Right cardiac atrium (tissue), 5 donors: ENCODE data around the gene RCL1. TPM values are rescaled to one million over a fixed set of nuclear protein-coding genes. Genes with fewer than 3 reads are reported as not detected.
A peak's percentile ranks its signal among the peaks of the same experiment; 100 is the strongest.

Experiments
- ATAC-seq, 2 donors: fragments of 200-7000 bp; cut with Tn5 transposase; one replicate each; pipeline versions ENCODE4 v1.8.0 to v1.9.1; 2020; ENCODE audit warnings: moderate library complexity in 2 of 2, mild to moderate bottlenecking in 1 of 2
- DNase-seq, 3 donors: peaks; one replicate each; pipeline ENCODE4 v3.0.0-alpha.2; 2020
- H3K27ac ChIP-seq: one replicate; pipeline ENCODE4 v1.5.1; 2013; ENCODE audit warnings: mild to moderate bottlenecking, low read length, control low read depth, moderate library complexity
- H3K27me3 ChIP-seq: one replicate; pipeline ENCODE4 v1.6.1; 2013; ENCODE audit not compliant: control insufficient read depth, insufficient read depth
- H3K4me1 ChIP-seq: one replicate; pipeline ENCODE4 v1.6.1; 2013; ENCODE audit warnings: low read length; ENCODE audit not compliant: control insufficient read depth, insufficient read depth
- H3K4me3 ChIP-seq: one replicate; pipeline ENCODE4 v1.5.1; 2013; ENCODE audit warnings: low read length, control low read depth
- H3K9me3 ChIP-seq: one replicate; pipeline ENCODE4 v1.6.1; 2013; ENCODE audit warnings: low read length; ENCODE audit not compliant: control insufficient read depth
- WGBS: extraction: QIAGEN DNeasy Blood & Tissue Kit; methylation state at CpG from one replicate; pipeline ENCODE4 v1.1.7; 2013; 5-methylcytosine and 5-hydroxymethylcytosine counted together
- intact Hi-C, 4 donors: fragments of 100-400 bp; cut with DNase I; formaldehyde crosslinking; loops; one replicate each; pipeline versions ENCODE4 v1.11.0 to v1.14.0; 2022 to 2023
- polyA plus RNA-seq: library from polyadenylated mRNA; stranded (reverse); fragments of 200-250 nt; gene quantifications from one replicate; pipeline ENCODE4 v1.2.3, GENCODE V29; 2013
- total RNA-seq, 4 donors: library from RNA; stranded (reverse); fragmentation: NEBNext Ultra II Directional; extraction: Animal tissue kit (Norgen Biotek cat#: 25700); gene quantifications; one replicate each; pipeline ENCODE4 v1.2.1, GENCODE V29; 2021
- donor health status: healthy with polysubstance abuse.
- donor health status: DM: no; HTN: yes; CAD: no.
- donor health status: DM: no; HTN: no; CAD: no.
- donor health status: DM: no; HTN: yes; CAD: no; lungs with severe emphysema.
- donor health status: DM: yes; HTN: yes; CAD: no.

The RCL1 gene
- total and polyA plus RNA-seq, 5 donors, result 4.8 to 8.1 (median 6.5) TPM

DNA sequence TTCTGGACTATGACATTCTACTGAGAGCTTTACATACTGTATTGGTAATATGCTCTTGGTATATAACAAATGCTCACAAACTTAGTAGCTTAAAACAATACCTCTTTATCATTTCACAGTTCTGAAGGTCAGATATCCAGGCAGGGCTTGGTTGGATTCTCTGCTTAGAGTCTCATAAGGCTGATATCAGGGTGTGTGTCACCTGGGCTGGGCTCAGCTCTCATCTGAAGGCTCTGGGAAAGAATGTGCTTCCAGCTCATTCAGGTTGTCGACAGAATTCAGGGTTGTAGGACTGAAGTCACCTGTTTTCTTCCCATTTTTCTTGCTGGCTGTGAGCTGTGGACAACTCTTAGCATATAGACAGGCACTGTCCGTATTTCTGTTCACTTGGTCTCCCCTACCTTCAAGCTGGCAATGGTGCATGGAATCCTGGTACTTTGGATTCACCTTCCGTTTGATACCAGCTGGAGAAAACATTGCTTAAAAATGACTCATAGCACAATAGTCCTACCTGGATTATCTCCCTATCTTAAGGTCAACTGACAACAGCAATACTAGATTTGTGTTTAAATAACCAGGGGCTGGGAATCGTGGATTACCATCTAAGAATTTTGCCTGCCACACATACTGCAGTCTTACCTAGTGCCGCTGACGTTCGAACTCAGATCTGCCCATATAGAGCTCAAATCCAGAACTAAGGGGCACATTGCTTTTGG lies 69.2 kb downstream of the RCL1 start:
- Histone ChIP-seq H3K9me3 (no peaks in the 10 kb centered on the region), H3K4me3 (no peak overlapping the region), H3K4me1 (no peaks in the 10 kb centered on the region), H3K27me3 (no peaks in the 10 kb centered on the region), H3K27ac (no peak overlapping the region)
- 96% methylated on average over 7 of the region's 7 CpGs for WGBS
- intact Hi-C loops, result no loop called here
- ATAC-seq (no peak), DNase-seq (no peak)

DNA sequence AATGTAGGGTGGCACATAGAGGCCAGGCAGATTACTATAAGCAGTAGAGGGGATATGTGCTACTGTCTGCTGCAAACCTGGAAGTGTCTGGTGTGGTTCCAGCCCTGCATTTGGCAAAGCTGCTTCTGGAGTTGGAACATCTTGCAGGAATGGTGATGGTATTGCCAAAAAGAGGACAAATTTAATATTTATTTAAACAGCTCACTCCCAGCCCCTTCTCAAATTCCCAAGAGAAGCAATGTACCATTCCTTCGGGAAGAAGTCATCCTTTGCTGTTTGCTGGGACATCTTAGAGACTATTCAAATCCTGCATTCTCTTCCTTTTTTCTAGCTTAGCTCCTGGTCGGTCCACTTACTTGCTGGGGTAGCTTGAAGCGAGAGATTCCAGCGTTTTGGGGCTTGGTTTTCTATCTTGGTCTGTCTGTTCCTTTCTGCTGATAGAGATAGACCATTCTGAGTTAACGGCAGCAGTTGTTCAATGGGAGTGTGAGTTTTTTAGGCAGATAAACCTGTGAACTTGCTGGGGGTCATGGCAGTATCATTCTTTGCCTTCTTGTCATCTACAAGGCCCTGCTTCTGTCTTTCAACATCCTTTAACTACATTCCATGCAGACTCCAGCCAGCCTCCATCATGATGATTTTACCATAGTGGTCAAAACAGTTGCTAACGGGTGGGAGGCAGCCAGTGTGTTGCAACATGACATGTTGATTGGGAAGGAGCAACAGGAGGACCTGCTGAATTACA lies 69.9 kb downstream of the RCL1 start:
- ATAC-seq, result peak; percentile 15 to 49
- no peaks in the 10 kb centered on the region for H3K9me3 ChIP-seq
- no peaks in the 10 kb centered on the region for H3K4me1 ChIP-seq
- no peaks in the 10 kb centered on the region for H3K27me3 ChIP-seq
- no peak overlapping the region for H3K27ac ChIP-seq
- no peak overlapping the region for H3K4me3 ChIP-seq
- peak in 1 of 3 donors; percentile 36 for DNase-seq
- intact Hi-C loops, result no loop called here
- WGBS, result 68% methylated on average over 6 of the region's 6 CpGs

DNA sequence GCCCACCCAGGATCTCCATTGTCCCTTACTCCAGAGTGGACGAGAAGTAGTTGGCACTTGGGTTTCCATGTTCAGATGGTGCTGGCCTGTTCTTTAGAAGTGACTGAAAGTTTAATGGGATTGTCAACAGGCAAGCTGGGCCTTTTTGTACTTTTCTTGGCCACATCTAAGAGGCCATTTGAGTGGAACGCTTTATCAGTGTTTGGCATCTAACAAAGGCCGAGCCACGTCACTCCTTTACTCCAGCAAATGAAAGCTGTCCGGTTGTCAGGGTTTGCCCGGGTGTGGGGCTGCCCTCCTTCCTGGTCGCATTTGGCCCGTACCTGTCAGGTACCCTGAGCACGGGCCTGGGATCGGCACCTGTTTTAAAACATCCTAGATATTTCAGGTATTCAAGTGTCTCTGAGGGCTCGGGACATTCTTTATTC lies 71.5 kb downstream of the RCL1 start:
- DNase-seq (no peak), ATAC-seq (no peak)
- intact Hi-C loops, result no loop called here
- no peaks in the 10 kb centered on the region for H3K4me1 ChIP-seq
- H3K27me3 ChIP-seq, result no peaks in the 10 kb centered on the region
- no peak overlapping the region for H3K4me3 ChIP-seq
- 95% methylated on average over 11 of the region's 11 CpGs for WGBS
- no peak overlapping the region for H3K27ac ChIP-seq
- no peaks in the 10 kb centered on the region for H3K9me3 ChIP-seq

DNA sequence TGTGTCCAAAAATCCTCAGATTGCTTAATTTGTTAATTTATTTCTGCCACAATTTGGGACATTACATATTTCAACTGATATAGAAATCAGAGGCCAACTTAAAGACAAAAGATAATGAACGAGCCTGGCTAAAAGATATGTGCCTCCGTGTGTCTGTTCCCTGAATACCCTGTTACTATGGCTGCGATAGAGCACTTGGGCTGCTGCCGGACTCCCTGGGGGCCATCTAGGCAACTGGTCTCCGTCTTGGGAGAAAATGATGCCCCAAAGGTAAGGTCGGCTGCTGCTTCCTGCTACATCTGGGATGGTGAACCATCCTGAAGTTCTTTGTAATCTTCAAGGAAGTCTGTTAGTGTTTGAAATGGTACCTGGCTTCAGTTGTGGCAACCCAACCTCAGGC lies 72.0 kb downstream of the RCL1 start:
- Histone ChIP-seq H3K9me3 (no peaks in the 10 kb centered on the region), H3K27me3 (no peaks in the 10 kb centered on the region), H3K4me3 (no peak overlapping the region), H3K27ac (no peak overlapping the region), H3K4me1 (no peaks in the 10 kb centered on the region)
- DNase-seq (no peak), ATAC-seq (no peak)
- intact Hi-C loops, result no loop called here
- 85% methylated on average over 6 of the region's 6 CpGs for WGBS

DNA sequence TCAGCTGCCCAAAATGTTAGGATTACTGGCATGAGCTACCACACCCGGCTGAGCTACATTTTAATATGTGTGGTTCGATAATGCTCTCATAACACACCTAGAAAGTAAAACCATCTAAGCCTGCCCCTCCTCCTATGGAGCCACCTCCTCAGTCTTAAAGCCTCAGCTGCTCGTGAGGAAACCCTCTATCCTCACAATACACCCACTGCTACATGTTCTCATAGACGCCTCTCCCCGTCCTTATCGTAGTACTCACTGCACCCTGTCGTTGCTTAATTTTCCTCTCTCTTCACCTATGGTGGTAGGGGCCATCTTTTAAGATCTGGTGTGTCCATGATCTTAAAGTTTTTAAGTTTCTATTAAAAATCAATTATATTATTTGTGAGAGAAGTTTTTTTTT lies 72.9 kb downstream of the RCL1 start:
- no peak overlapping the region for H3K27ac ChIP-seq
- intact Hi-C loops, result no loop called here
- 89% methylated on average over 7 of the region's 7 CpGs for WGBS
- H3K27me3 ChIP-seq, result no peaks in the 10 kb centered on the region
- no peak overlapping the region for H3K4me3 ChIP-seq
- H3K9me3 ChIP-seq, result no peaks in the 10 kb centered on the region
- H3K4me1 ChIP-seq, result no peaks in the 10 kb centered on the region
- ATAC-seq (no peak), DNase-seq (no peak)

DNA sequence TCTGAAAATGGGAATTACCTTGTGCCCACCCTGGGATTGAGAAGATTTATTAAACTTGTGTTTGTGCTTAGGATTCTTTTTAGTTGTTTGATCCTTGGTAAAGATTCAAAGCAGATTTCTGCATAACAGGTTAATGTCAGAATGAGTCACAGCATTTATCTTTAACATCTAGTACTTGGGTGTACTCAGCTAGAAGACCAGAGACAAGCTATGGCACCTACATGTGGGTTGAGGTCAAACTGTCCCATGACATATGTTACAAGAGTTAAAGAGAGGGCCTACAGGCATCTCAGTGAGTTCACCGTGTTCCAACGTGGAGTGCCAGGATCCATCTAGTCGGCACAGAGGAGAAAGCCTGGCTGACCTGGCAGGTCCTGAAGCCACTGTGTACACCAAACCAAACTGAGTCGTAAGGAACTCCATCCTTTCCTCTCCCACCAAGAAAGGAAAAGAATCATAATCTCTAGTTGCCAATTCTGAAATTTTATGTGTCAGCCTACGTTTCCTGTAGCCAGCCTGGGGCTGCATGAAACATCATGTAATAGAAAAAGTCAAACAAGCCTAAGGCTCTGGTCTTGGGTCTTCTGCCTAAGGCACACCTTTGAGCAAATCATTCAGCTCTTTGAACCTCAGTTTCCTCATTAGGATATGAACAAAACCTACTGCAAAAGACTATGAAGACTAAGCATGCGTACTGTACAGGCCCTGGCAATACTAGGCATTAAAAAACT lies 73.7 kb downstream of the RCL1 start:
- intact Hi-C loops, result no loop called here
- WGBS, result 92% methylated on average over 6 of the region's 6 CpGs
- no peak overlapping the region for H3K4me3 ChIP-seq
- DNase-seq, result no peak
- H3K27me3 ChIP-seq, result no peaks in the 10 kb centered on the region
- no peak overlapping the region for H3K27ac ChIP-seq
- ATAC-seq, result no peak
- H3K9me3 ChIP-seq, result no peaks in the 10 kb centered on the region
- H3K4me1 ChIP-seq, result no peaks in the 10 kb centered on the region

DNA sequence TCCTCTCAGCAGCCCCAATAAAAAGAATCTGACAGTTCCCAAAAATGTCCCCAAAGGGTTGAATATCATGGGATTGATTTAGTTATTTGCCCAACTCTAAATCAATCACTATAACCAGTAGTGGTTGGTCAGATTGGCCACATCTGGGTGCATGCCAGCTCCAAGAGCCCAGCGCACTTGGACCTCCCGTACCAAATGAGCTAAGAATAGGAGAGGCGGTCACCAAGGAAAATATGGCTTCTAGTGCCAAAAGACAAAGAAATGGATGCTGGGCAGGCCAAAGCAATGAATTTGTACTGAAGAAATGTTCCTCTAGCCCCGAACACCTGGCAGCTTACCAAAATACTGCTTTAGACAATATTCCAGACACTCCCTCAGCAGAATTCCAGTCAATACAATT lies 80.3 kb downstream of the RCL1 start:
- WGBS, result 80% methylated on average over 4 of the region's 4 CpGs
- ATAC-seq (peak in 1 of 2 donors; percentile 21), DNase-seq (no peak)

DNA sequence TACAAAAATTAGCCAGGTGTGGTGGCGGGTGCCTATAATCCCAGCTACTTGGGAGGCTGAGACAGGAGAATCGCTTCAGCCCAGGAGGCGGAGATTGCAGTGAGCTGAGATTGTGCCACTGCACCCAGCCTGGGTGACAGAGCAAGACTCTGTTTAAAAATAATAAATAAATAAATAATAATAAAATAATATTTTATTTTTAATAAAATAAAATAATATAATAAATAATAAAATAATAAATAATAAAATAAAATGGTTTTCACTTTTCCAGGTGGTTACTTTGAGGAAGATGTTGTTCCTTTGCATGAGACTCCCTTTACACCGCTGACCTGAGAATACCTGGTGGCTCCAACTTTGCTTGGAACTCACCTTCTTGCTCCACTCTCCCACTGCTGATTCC lies 82.8 kb downstream of the RCL1 start:
- DNase-seq (no peak), ATAC-seq (no peak)
- no peaks in the 10 kb centered on the region for H3K9me3 ChIP-seq
- intact Hi-C loops, result no loop called here
- no peaks in the 10 kb centered on the region for H3K27me3 ChIP-seq
- H3K4me3 ChIP-seq, result no peak overlapping the region
- WGBS, result 98% methylated on average over 4 of the region's 4 CpGs
- H3K27ac ChIP-seq, result no peak overlapping the region
- no peaks in the 10 kb centered on the region for H3K4me1 ChIP-seq

More for the DNA sequence above, 80.3 kb downstream of the RCL1 start:
- no peaks in the 10 kb centered on the region for H3K4me1 ChIP-seq
- no peak overlapping the region for H3K4me3 ChIP-seq
- H3K27ac ChIP-seq, result no peak overlapping the region
- intact Hi-C loops, result no loop called here
- H3K27me3 ChIP-seq, result no peaks in the 10 kb centered on the region
- no peaks in the 10 kb centered on the region for H3K9me3 ChIP-seq

DNA sequence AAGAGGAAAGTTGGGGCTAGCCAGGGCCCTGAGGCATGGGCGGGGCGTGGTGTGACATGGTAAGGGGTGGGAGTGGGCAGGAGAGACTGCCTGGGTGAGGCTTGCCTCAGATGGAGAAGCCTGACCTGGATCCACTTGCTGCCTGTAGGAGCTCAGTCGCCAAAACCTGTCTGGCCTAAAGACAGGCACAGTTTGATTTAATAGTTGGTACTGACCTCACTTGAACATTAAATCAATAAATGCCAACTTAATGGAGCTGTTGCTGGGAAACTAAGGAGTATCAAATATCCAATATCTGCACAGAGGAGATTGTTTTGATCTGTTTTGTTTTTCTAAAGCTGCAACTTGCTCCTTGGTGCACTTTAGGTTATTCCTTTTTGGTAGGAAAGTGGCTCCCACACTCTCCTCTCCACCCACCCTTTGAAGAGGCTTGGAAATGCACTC lies 86.4 kb downstream of the RCL1 start:
- no peak for DNase-seq
- intact Hi-C loops, result no loop called here
- Histone ChIP-seq H3K9me3 (no peaks in the 10 kb centered on the region), H3K4me3 (no peak overlapping the region), H3K27ac (no peak overlapping the region), H3K4me1 (no peaks in the 10 kb centered on the region), H3K27me3 (no peaks in the 10 kb centered on the region)
- ATAC-seq, result no peak
- WGBS, result over 99% methylated on average over 3 of the region's 3 CpGs

DNA sequence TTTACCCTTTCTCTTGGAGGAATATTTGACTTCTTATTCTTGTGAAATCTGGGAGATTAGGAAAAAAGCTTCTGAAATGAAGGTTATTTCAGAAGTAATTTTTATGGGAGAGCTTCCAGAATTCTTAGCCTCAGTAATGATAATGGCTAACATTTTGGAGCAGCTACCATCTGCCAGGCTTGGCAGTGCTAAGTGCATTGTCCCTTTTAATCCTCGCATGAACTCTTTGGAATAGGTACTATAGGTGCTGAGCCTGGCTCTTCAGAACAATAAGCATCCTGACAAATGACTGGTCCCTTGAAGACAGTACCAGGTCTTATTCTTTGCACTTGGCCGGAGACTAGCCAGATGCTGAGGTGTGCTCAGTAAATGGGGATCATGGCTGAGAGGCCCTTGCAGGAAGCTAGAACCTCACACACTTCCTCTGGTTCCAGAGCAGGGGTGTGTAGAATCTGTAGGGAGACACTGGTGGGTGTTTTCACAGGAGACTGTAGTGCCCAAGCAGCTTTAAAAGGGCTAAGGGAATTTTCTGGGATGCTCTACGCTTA lies 90.7 kb downstream of the RCL1 start:
- H3K27me3 ChIP-seq, result no peaks in the 10 kb centered on the region
- H3K4me3 ChIP-seq, result no peak overlapping the region
- 96% methylated on average over 3 of the region's 3 CpGs for WGBS
- H3K4me1 ChIP-seq, result no peaks in the 10 kb centered on the region
- DNase-seq (no peak), ATAC-seq (no peak)
- H3K27ac ChIP-seq, result no peak overlapping the region
- H3K9me3 ChIP-seq, result no peaks in the 10 kb centered on the region
- intact Hi-C loops, result no loop called here

DNA sequence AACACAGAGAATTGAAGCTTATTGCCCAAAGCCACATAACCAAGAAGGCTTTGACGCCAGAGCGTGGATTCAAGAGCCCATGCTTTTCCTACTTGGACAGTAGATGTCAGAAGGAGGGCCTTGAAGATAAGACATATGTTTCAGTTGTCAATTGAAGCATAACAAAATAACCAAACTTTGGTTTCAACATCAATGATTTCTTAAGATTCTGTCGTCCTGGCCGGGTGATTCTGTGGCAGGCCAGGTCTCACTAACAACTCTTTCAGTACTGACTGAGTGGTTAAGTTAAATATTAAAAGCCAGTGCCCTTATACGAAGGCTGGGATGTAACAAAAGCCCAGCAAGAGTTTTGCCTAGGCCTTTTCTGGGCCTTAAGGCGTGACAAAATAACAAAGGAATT lies 94.0 kb downstream of the RCL1 start:
- 75% methylated on average over 6 of the region's 6 CpGs for WGBS

More for the DNA sequence above, 94.0 kb downstream of the RCL1 start:
- no peaks in the 10 kb centered on the region for H3K27me3 ChIP-seq
- H3K27ac ChIP-seq, result no peak overlapping the region
- no peak for DNase-seq
- no peak overlapping the region for H3K4me3 ChIP-seq
- H3K9me3 ChIP-seq, result no peaks in the 10 kb centered on the region
- no peak for ATAC-seq
- H3K4me1 ChIP-seq, result no peaks in the 10 kb centered on the region
- intact Hi-C loops, result no loop called here
